ENCODE measurements around the gene WIPI1.

The WIPI1 gene

DNA sequence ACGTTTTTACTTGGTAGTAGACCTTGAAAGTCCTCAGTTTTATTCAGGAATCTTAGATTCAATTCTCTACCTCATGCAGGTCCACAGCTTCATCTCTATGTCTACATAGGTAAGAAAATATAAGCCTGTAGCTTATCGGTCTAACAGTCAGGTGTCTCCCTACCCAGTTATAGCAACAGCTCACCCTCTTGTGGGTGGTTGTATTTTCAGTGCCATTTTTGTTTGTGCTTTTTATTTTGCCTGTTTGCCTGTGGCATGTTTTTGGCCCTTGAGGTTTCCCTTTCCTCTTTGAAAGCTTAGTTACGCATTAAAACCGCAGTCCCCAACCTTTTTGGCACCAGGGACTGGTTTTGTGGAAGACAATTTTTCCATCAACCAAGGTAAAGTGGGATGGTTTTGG lies 23.6 kb upstream of the WIPI1 start:
- H3K27ac ChIP-seq, result no peak overlapping the region
- TF ChIP-seq, protein P1, sequence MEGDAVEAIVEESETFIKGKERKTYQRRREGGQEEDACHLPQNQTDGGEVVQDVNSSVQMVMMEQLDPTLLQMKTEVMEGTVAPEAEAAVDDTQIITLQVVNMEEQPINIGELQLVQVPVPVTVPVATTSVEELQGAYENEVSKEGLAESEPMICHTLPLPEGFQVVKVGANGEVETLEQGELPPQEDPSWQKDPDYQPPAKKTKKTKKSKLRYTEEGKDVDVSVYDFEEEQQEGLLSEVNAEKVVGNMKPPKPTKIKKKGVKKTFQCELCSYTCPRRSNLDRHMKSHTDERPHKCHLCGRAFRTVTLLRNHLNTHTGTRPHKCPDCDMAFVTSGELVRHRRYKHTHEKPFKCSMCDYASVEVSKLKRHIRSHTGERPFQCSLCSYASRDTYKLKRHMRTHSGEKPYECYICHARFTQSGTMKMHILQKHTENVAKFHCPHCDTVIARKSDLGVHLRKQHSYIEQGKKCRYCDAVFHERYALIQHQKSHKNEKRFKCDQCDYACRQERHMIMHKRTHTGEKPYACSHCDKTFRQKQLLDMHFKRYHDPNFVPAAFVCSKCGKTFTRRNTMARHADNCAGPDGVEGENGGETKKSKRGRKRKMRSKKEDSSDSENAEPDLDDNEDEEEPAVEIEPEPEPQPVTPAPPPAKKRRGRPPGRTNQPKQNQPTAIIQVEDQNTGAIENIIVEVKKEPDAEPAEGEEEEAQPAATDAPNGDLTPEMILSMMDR (conservative IDR thresholded peaks at IDR 0.05; ENCODE audit: low read depth), result no peak
- no peak for DNase-seq (ENCODE audit: low spot score)
- ChIA-PET POLR2A (ENCODE audit: low non-redundant PET) (no interaction called here), CTCF (interaction anchor here (0.9 to 1.3 kb wide), 2 partner anchors 11 to 280 kb away, joined by 3 read pairs; no protein-coding TSS in a partner anchor)

GRCh38 chr17:68470961-68471360 lies 13.7 kb upstream of the WIPI1 start:
- no peak overlapping the region for H3K27ac ChIP-seq
- TF ChIP-seq, protein P1 (conservative IDR thresholded peaks at IDR 0.05; ENCODE audit: low read depth), result no peak
- no peak for DNase-seq (ENCODE audit: low spot score)
- CTCF ChIA-PET, result interaction anchor here (0.7 to 1.5 kb wide), 2 partner anchors 9 to 223 kb away, joined by 3 read pairs; no protein-coding TSS in a partner anchor
- POLR2A ChIA-PET (ENCODE audit: low non-redundant PET), result no interaction called here

- TF ChIP-seq, protein P1 (conservative IDR thresholded peaks at IDR 0.05; ENCODE audit: low read depth), result no peak
- DNase-seq (ENCODE audit: low spot score), result no peak
- POLR2A ChIA-PET (ENCODE audit: low non-redundant PET), result no interaction called here
- no peak overlapping the region for H3K27ac ChIP-seq
- CTCF ChIA-PET, result no interaction called here
Measured at GRCh38 chr17:68468788-68469187, 11.5 kb upstream of the WIPI1 start.

DNA sequence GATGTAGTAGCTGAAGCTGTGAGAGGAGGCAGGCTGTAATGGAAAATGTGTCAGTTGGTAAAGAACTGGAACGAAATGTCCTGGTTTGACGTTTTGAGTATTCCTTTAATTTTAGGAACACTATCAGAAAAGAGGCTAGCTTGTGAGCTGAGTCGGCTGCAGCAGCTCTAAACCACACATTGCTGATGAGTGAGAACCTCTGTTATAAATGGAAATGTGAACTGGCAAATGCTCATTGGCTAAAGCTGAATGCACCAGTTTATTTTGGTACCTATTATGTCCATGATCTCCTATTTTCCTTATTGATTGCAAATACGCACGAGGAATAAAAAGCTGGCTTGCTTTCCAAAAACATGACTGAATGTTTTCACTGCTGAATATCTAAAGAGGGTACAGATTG lies 11.0 kb upstream of the WIPI1 start:
- CTCF ChIA-PET, result no interaction called here

DNA sequence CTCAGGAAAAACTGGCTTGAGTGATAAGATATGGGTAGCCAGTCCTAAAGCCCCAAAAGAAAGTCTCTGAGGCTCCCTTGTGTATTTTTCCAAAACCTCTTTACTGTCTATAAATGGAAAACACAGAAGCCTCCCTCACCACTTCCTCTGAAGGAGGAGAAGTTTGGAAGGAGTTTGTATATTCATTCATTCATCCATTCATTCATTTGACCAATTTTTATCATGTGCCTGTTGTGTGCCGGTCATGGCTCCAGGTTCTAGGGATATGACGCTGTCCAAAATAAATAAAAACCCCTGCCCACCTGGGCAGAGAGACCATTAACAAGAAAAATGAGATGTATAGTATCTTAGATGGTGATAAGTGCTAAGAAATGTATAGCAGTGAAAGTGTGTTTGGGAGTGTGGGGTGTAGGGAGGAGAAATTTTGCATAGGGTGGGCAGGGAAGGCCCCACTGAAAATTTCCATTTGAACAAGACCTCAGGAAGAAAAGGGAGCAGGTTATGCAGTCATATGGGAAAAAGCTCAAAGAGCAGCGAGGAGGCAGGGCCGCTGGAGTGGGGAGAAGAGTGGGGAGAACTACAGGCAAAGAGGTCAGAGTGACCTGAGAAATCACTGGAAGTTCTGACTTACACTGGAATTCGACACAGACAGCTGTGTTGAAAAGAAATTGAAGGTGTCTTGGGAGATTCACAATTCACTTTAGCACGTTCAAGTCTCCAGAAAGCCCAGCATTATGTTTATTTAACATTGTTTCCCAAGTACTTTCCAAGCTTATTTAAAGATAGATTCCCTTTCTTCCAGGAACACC lies 6.1 kb upstream of the WIPI1 start:
- ChIA-PET POLR2A (ENCODE audit: low non-redundant PET) (no interaction called here), CTCF (interaction anchor here (0.6 to 1.0 kb wide), 2 partner anchors 205 to 297 kb away, joined by 3 read pairs; no protein-coding TSS in a partner anchor)
- no peak overlapping the region for H3K27ac ChIP-seq
- DNase-seq (ENCODE audit: low spot score), result no peak
- TF ChIP-seq, protein P1 (conservative IDR thresholded peaks at IDR 0.05; ENCODE audit: low read depth), result peak; percentile 32

More for the DNA sequence above, 11.0 kb upstream of the WIPI1 start:
- TF ChIP-seq, protein P1 (conservative IDR thresholded peaks at IDR 0.05; ENCODE audit: low read depth), result no peak
- POLR2A ChIA-PET (ENCODE audit: low non-redundant PET), result no interaction called here
- H3K27ac ChIP-seq, result no peak overlapping the region
- no peak for DNase-seq (ENCODE audit: low spot score)

DNA sequence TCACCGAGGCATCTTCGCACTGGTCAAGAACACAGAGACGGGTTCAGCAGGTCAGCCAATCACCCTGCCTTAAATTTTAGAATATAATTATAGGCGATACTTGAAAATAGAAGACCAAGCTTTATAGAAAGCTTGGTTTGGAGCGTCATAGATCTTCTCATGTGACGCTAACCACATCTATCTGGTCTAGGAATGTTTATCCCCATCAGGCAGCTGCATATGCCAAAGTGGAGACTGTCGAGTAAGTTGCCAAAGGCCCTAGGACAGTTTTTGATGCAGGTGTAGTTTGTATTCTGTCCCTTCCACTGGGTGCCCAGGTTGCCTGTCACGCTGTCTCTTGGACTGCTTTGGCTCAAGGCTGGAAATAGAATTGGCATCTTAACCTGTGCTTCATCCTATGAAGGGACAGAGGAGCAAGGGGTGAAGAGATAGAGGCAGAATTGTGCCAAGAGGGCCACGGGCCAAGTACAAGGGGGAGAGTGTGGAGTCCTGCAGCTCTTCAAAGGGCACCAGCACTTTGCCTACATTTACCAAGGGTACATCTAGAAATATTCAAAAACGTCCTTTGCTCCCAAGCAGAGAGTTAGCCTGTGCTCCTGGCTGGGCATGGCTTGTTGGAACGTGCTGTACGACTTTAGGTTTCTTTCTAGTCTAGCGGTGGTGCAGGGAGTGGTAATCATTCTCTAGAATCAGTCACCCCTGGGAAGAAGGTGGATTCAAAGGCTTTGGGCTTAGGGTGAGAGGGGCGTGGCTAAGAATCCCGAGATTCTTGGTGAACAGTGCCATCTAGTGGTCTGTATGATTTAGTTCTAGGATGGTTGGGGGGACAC lies 5.3 kb upstream of the WIPI1 start:
- H3K27ac ChIP-seq, result peak overlapping the region; percentile 51
- ChIA-PET CTCF (interaction anchor here (0.6 to 1.0 kb wide), 5 partner anchors 10 to 203 kb away, joined by 3 to 6 read pairs (median 3); no protein-coding TSS in a partner anchor), POLR2A (ENCODE audit: low non-redundant PET) (no interaction called here)
- peak; percentile 80 for DNase-seq (ENCODE audit: low spot score)
- TF ChIP-seq, protein P1 (conservative IDR thresholded peaks at IDR 0.05; ENCODE audit: low read depth), result peak; percentile 77

Measured in RWPE1 (cell line).